IMR-90 (cell line): Measurements from ENCODE around the gene CLASP1. TPM values are rescaled to one million over a fixed set of nuclear protein-coding genes. Genes with fewer than 3 reads are reported as not detected.

Experiments used
- ATAC-seq: fragments of 200-7000 bp; cut with Tn5 transposase; 2 replicates; pipeline ENCODE4 v1.9.1; 2020; ENCODE audit warnings: low read depth, mild to moderate bottlenecking, moderate library complexity
- BruUV-seq: library from RNA; stranded (reverse); fragments of 400-500 nt; replicated peaks from 2 replicates; lab custom pipeline; 2021; lab: Mats Ljungman, UMichigan
- CTCF ChIA-PET: fragments of 300-600 bp; formaldehyde crosslinking; extraction: SDS; loops from one replicate; lab custom pipeline; 2021; ENCODE audit warnings: antibody characterized with exemption; lab: Yijun Ruan, JAX
- POLR2A ChIA-PET: fragments of 300-600 bp; sonication (Branson Sonifier 250); formaldehyde crosslinking; loops from one replicate; lab custom pipeline; 2022; ENCODE audit warnings: antibody characterized with exemption; ENCODE audit not compliant: unreplicated experiment; lab: Charles Lee
- DNase-seq: peaks from one replicate; pipeline ENCODE4 v3.0.0; 2013
- H2AFZ ChIP-seq: replicated peaks from 2 replicates; pipeline ENCODE3; 2013; ENCODE audit warnings: low read length, mild to moderate bottlenecking; ENCODE audit not compliant: poor library complexity
- H2AK5ac ChIP-seq: 2 replicates; pipeline ENCODE4 v1.6.1; 2013; ENCODE audit warnings: low read depth, low read length, inconsistent platforms
- H2AK9ac ChIP-seq: replicated peaks from 2 replicates; pipeline ENCODE3; 2013; ENCODE audit warnings: mild to moderate bottlenecking, low read depth, low read length, moderate library complexity; ENCODE audit not compliant: poor library complexity
- H2BK120ac ChIP-seq: 2 replicates; pipeline ENCODE4 v1.6.1; 2013; ENCODE audit warnings: low read depth, low read length, inconsistent platforms
- H2BK15ac ChIP-seq: 3 replicates; pipeline ENCODE4 v1.6.1; 2013; ENCODE audit warnings: low read depth, low read length, inconsistent platforms
- H2BK20ac ChIP-seq: 2 replicates; pipeline ENCODE4 v1.6.1; 2013; ENCODE audit warnings: low read depth, mild to moderate bottlenecking, inconsistent platforms, low read length, moderate library complexity
- H2BK5ac ChIP-seq: 2 replicates; pipeline ENCODE4 v1.6.1; 2013; ENCODE audit warnings: mild to moderate bottlenecking, low read depth, low read length, inconsistent platforms; ENCODE audit not compliant: poor library complexity, severe bottlenecking
- H3K14ac ChIP-seq: replicated peaks from 2 replicates; pipeline ENCODE4 v1.6.1; 2013; ENCODE audit warnings: low read depth, low read length, inconsistent platforms
- H3K18ac ChIP-seq: 2 replicates; pipeline ENCODE4 v1.6.1; 2013; ENCODE audit warnings: low read depth, low read length, control low read depth
- H3K23ac ChIP-seq: 2 replicates; pipeline ENCODE4 v1.6.1; 2013; ENCODE audit warnings: low read depth, low read length, inconsistent platforms
- H3K27ac ChIP-seq: 2 replicates; pipeline ENCODE4 v1.5.1; 2013; ENCODE audit warnings: mild to moderate bottlenecking, control low read depth, low read length; ENCODE audit not compliant: insufficient read depth
- H3K27me3 ChIP-seq: 2 replicates; pipeline ENCODE4 v1.6.1; 2013; ENCODE audit warnings: low read length; ENCODE audit not compliant: control insufficient read depth, insufficient read depth
- H3K36me3 ChIP-seq: 2 replicates; pipeline ENCODE4 v1.6.1; 2013; ENCODE audit warnings: low read length, mixed read lengths; ENCODE audit not compliant: control insufficient read depth, insufficient read depth
- H3K4ac ChIP-seq: 2 replicates; pipeline ENCODE4 v1.6.1; 2013; ENCODE audit warnings: low read depth, low read length, inconsistent platforms
- H3K4me1 ChIP-seq: 2 replicates; pipeline ENCODE4 v1.6.1; 2013; ENCODE audit warnings: low read length, mixed read lengths; ENCODE audit not compliant: control insufficient read depth, insufficient read depth
- H3K4me2 ChIP-seq: 2 replicates; pipeline ENCODE4 v1.6.1; 2013; ENCODE audit warnings: low read depth, mild to moderate bottlenecking, control low read depth, low read length, moderate library complexity
- H3K4me3 ChIP-seq: 2 replicates; pipeline ENCODE4 v1.5.1; 2013; ENCODE audit warnings: low read depth, mild to moderate bottlenecking, control low read depth, low read length, moderate library complexity; ENCODE audit not compliant: insufficient read depth
- H3K56ac ChIP-seq: 2 replicates; pipeline ENCODE4 v1.6.1; 2013; ENCODE audit warnings: low read length, inconsistent platforms; ENCODE audit not compliant: insufficient read depth; ENCODE audit errors: extremely low read depth
- H3K79me1 ChIP-seq, 2 experiments: 2 replicates each; pipeline ENCODE4 v1.6.1; 2013; ENCODE audit warnings: low read length in 2 of 2, inconsistent platforms in 1 of 2, low read depth in 1 of 2
- H3K9ac ChIP-seq: 2 replicates; pipeline ENCODE4 v1.6.1; 2013; ENCODE audit warnings: low read depth, low read length, control low read depth
- H3K9me1 ChIP-seq: 2 replicates; pipeline ENCODE4 v1.6.1; 2013; ENCODE audit warnings: low read length, inconsistent platforms; ENCODE audit not compliant: insufficient read depth
- H3K9me3 ChIP-seq: 2 replicates; pipeline ENCODE4 v1.6.1; 2013; ENCODE audit warnings: low read length; ENCODE audit not compliant: control insufficient read depth, insufficient read depth
- H4K20me1 ChIP-seq: 2 replicates; pipeline ENCODE4 v1.6.1; 2013; ENCODE audit warnings: low read length, inconsistent platforms; ENCODE audit not compliant: insufficient read depth
- H4K5ac ChIP-seq: 2 replicates; pipeline ENCODE4 v1.6.1; 2013; ENCODE audit warnings: mild to moderate bottlenecking, low read depth, low read length, control low read depth
- H4K8ac ChIP-seq, 2 experiments: 2 replicates each; pipeline ENCODE4 v1.6.1; 2013; ENCODE audit warnings: low read depth in 2 of 2, low read length in 2 of 2, control low read depth in 1 of 2, inconsistent platforms in 1 of 2
- H4K91ac ChIP-seq: 2 replicates; pipeline ENCODE4 v1.6.1; 2013; ENCODE audit warnings: low read depth, low read length, inconsistent platforms; ENCODE audit not compliant: insufficient read depth
- CTCF ChIP-seq: conservative IDR thresholded peaks from 2 replicates; pipeline ENCODE4 v1.5.1; 2012; ENCODE audit warnings: mild to moderate bottlenecking, low read depth, low read length, improper control_type of control experiment
- MAFK ChIP-seq: IDR thresholded peaks from 2 replicates; pipeline ENCODE4 v1.6.1; 2012; ENCODE audit warnings: low read depth, low read length, improper control_type of control experiment
- POLR2A ChIP-seq: IDR thresholded peaks from 2 replicates; pipeline ENCODE4 v1.6.1; 2012; ENCODE audit warnings: mild to moderate bottlenecking, low read depth, low read length
- RCOR1 ChIP-seq: IDR thresholded peaks from 2 replicates; pipeline ENCODE4 v1.6.1; 2012; ENCODE audit warnings: mild to moderate bottlenecking, low read length, improper control_type of control experiment; ENCODE audit not compliant: insufficient replicate concordance
- SMC3 ChIP-seq: fragments of 150-350 bp; IDR thresholded peaks from 2 replicates; pipeline ENCODE4 v1.6.1; 2016; ENCODE audit warnings: low read depth, mild to moderate bottlenecking, antibody characterized with exemption, low read length, moderate library complexity
- WGBS, 2 experiments: methylation state at CpG; one replicate each; pipeline versions ENCODE4 v1.1.5 to v1.1.7; 2013; ENCODE audit warnings: missing lambda C conversion rate in 2 of 2; ENCODE audit not compliant: insufficient read length in 1 of 2; ENCODE audit errors: extremely low coverage in 2 of 2; 5-methylcytosine and 5-hydroxymethylcytosine counted together
- dilution Hi-C: fragments of 300-500 bp; cut with HindIII; formaldehyde crosslinking; loops from one replicate; pipeline ENCODE4 v1.14.3; 2018; ENCODE audit warnings: low sequenced_read_pairs; ENCODE audit not compliant: unreplicated experiment
- in situ Hi-C: fragments of 300-500 bp; cut with MboI; formaldehyde crosslinking; loops from 3 replicates; pipeline ENCODE4 v1.14.3; 2019; ENCODE audit warnings: low sequenced_read_pairs, inconsistent platforms, mixed read lengths
- intact Hi-C: fragments of 100-400 bp; cut with micrococcal nuclease; formaldehyde crosslinking; loops from 2 replicates; pipeline ENCODE4 v1.10.0; 2022
- polyA plus RNA-seq, 3 experiments: library from polyadenylated mRNA; depleted of rRNA; stranded (reverse); fragments of >200 nt; gene quantifications; 2 replicates each; pipeline ENCODE4 v1.2.3, GENCODE V29; 2012; ENCODE audit warnings: low replicate concordance in 1 of 3
- total RNA-seq: library from RNA; depleted of rRNA; stranded (reverse); fragments of >200 nt; gene quantifications from 2 replicates; pipeline ENCODE4 v1.2.3, GENCODE V29; 2012

CLASP1 gene
- total and polyA plus RNA-seq, 2 of the 4 experiments (the other 2 are of a cell fraction): 12.3 to 33.7 TPM

- no peak overlapping the region for H2AK5ac ChIP-seq
- H3K4me2 ChIP-seq: no peak overlapping the region
- no peak overlapping the region for H3K14ac ChIP-seq
- H4K8ac ChIP-seq: no peak overlapping the region
- no peak overlapping the region for H3K18ac ChIP-seq
- no peak overlapping the region for H2BK120ac ChIP-seq
- H3K4ac ChIP-seq: no peak overlapping the region
- H3K9me1 ChIP-seq: no peaks in the 10 kb centered on the region
- H2BK20ac ChIP-seq: no peak overlapping the region
- no peaks in the 10 kb centered on the region for H3K36me3 ChIP-seq
- H4K91ac ChIP-seq: no peak overlapping the region
- H2AFZ ChIP-seq: no peak overlapping the region
- H3K9ac ChIP-seq: no peak overlapping the region
- no peak overlapping the region for H3K56ac ChIP-seq
- H4K20me1 ChIP-seq: no peaks in the 10 kb centered on the region
- H3K4me1 ChIP-seq: no peaks in the 10 kb centered on the region; the same call in 1 of the 2 replicates
- no peak overlapping the region for H4K5ac ChIP-seq
- no peak overlapping the region; the same call in 2 of the 3 replicates for H2BK15ac ChIP-seq
- no peak overlapping the region for H3K23ac ChIP-seq
- H3K27me3 ChIP-seq: no peaks in the 10 kb centered on the region
- ChIA-PET POLR2A (no interaction called here), CTCF (interaction anchor here (0.6 kb wide), 1 partner anchor 1374 kb away, joined by 3 read pairs; no protein-coding TSS in a partner anchor)
- H2AK9ac ChIP-seq: no peak overlapping the region
- in situ Hi-C loops (no loop called here), dilution Hi-C loops (no loop called here), intact Hi-C loops (no loop called here)
- DNase-seq (no peak), ATAC-seq (no peak)
- no peak overlapping the region for H2BK5ac ChIP-seq
- WGBS, 2 experiments: 100% methylated on average over 1 of the region's 4 CpGs; no CpG with 5 or more reads in 1 of the 2 experiments
- no peak overlapping the region for H3K27ac ChIP-seq
- H3K9me3 ChIP-seq: no peaks in the 10 kb centered on the region
- TF ChIP-seq MAFK (no peak), CTCF (no peak), POLR2A (no peak), SMC3 (no peak), RCOR1 (no peak)
- no TSS peak for BruUV-seq
- H3K4me3 ChIP-seq: no peak overlapping the region
- H3K79me1 ChIP-seq: peaks cover 0 to 3% of the 10 kb centered on the region in 2 experiments; a peak in 1 of 4 replicates
Observed at GRCh38 chr2:121664713-121665112, 15.5 kb upstream of the CLASP1 start.
